Neural progenitor cell (in vitro differentiated cells): ENCODE measurements around the gene MEMO1. TPM values are rescaled to one million over a fixed set of nuclear protein-coding genes. Genes with fewer than 3 reads are reported as not detected.

Experiments used
- DNase-seq: peaks from one replicate; pipeline ENCODE4 v3.0.0-alpha.2; 2016; ENCODE audit warnings: low spot score
- H2AFZ ChIP-seq: fragments of 200-600 bp; sonication (generic); replicated peaks from 2 replicates; pipeline ENCODE4 v1.6.1; 2016; ENCODE audit warnings: antibody characterized with exemption
- H3F3A ChIP-seq: fragments of 200-600 bp; sonication (generic); 2 replicates; pipeline ENCODE4 v1.6.1; 2016; ENCODE audit warnings: antibody characterized with exemption, low read depth
- H3K27ac ChIP-seq: fragments of 200-600 bp; sonication (generic); 2 replicates; pipeline ENCODE4 v1.5.1; 2016; ENCODE audit warnings: mild to moderate bottlenecking
- H3K27me3 ChIP-seq: fragments of 200-600 bp; sonication (generic); 2 replicates; pipeline ENCODE4 v1.6.1; 2016; ENCODE audit warnings: mild to moderate bottlenecking, moderate library complexity
- H3K36me3 ChIP-seq: fragments of 200-600 bp; sonication (generic); 2 replicates; pipeline ENCODE4 v1.5.1; 2016
- H3K4me1 ChIP-seq: fragments of 200-600 bp; sonication (generic); 2 replicates; pipeline ENCODE4 v1.6.1; 2016; ENCODE audit warnings: mixed run types
- H3K4me2 ChIP-seq: fragments of 200-600 bp; sonication (generic); 2 replicates; pipeline ENCODE4 v1.6.1; 2016
- H3K4me3 ChIP-seq: fragments of 200-600 bp; sonication (generic); 2 replicates; pipeline ENCODE4 v1.5.1; 2016
- H3K79me2 ChIP-seq: fragments of 200-600 bp; sonication (generic); 2 replicates; pipeline ENCODE4 v1.6.1; 2016; ENCODE audit warnings: low read depth
- H3K9ac ChIP-seq: fragments of 200-600 bp; sonication (generic); 2 replicates; pipeline ENCODE4 v1.6.1; 2016
- H3K9me3 ChIP-seq: fragments of 200-600 bp; sonication (generic); 2 replicates; pipeline ENCODE4 v1.5.1; 2016; ENCODE audit warnings: low read depth
- H4K20me1 ChIP-seq: fragments of 200-600 bp; sonication (generic); 2 replicates; pipeline ENCODE4 v1.6.1; 2016; ENCODE audit warnings: low read depth
- H3K27ac Mint-ChIP-seq: 3 replicates; pipeline ENCODE4 v1.8.0; 2021; ENCODE audit warnings: mixed read lengths
- H3K27me3 Mint-ChIP-seq: 2 replicates; pipeline ENCODE4 v1.8.0; 2022; ENCODE audit warnings: low read depth, mild to moderate bottlenecking, inconsistent platforms, moderate library complexity, mixed read lengths; ENCODE audit not compliant: insufficient read depth
- H3K36me3 Mint-ChIP-seq: 3 replicates; pipeline ENCODE4 v1.8.0; 2021; ENCODE audit warnings: mixed read lengths
- H3K4me1 Mint-ChIP-seq: 3 replicates; pipeline ENCODE4 v1.8.0; 2021; ENCODE audit warnings: mixed read lengths
- H3K4me3 Mint-ChIP-seq: 3 replicates; pipeline ENCODE4 v1.8.0; 2021; ENCODE audit warnings: mild to moderate bottlenecking, moderate library complexity, mixed read lengths
- H3K9me3 Mint-ChIP-seq: 3 replicates; pipeline ENCODE4 v1.8.0; 2020; ENCODE audit warnings: mixed read lengths
- EZH2 ChIP-seq: fragments of 200-600 bp; sonication (generic); IDR thresholded peaks from 2 replicates; pipeline ENCODE4 v1.6.1; 2017; ENCODE audit warnings: antibody characterized with exemption, mild to moderate bottlenecking, moderate library complexity
- EZH2phosphoT487 ChIP-seq: fragments of 200-600 bp; sonication (generic); IDR thresholded peaks from 2 replicates; pipeline ENCODE4 v1.6.1; 2017; ENCODE audit warnings: antibody characterized with exemption
- total RNA-seq: library from RNA; depleted of rRNA; stranded (reverse); fragments of >200 nt; gene quantifications from 2 replicates; pipeline ENCODE4 v1.2.3, GENCODE V29; 2015; ENCODE audit warnings: low replicate concordance
- TF ChIP-seq, protein P1 (sequence below): fragments of 200-600 bp; sonication (generic); IDR thresholded peaks from 2 replicates; pipeline ENCODE4 v1.5.1; 2017; ENCODE audit warnings: antibody characterized with exemption, mild to moderate bottlenecking

The MEMO1 gene
- total RNA-seq, 1 donor from 2014 or later, result 25.8 TPM

DNA sequence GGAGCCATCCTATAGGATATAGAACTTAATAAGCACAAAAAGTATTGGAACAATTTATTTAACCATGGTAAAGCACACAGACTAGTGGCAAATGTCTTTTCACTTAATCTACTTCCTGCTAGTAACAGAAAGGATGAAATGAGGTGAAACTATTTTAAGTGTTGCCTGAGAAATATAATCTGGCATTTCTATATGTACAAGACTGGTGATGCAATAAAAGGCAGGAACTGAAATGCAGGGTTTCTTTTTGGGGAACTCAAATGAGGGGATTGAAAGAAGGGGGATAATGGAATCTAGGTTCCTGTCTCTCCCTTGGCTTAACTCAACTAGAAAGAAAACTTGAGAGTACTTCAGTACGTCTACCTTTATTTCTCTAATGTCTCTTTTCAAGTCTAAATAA is 122.3 kb downstream of the MEMO1 start:
- H4K20me1 ChIP-seq, result peaks cover 18% of the 10 kb centered on the region
- Mint-ChIP-seq H3K4me3 (no peak overlapping the region), H3K27ac (no peak overlapping the region), H3K27me3 (no peaks in the 10 kb centered on the region), H3K36me3 (no peaks in the 10 kb centered on the region), H3K9me3 (no peaks in the 10 kb centered on the region), H3K4me1 (peaks cover 29% of the 10 kb centered on the region)
- no peaks in the 10 kb centered on the region for H3K27me3 ChIP-seq
- TF ChIP-seq, protein P1, sequence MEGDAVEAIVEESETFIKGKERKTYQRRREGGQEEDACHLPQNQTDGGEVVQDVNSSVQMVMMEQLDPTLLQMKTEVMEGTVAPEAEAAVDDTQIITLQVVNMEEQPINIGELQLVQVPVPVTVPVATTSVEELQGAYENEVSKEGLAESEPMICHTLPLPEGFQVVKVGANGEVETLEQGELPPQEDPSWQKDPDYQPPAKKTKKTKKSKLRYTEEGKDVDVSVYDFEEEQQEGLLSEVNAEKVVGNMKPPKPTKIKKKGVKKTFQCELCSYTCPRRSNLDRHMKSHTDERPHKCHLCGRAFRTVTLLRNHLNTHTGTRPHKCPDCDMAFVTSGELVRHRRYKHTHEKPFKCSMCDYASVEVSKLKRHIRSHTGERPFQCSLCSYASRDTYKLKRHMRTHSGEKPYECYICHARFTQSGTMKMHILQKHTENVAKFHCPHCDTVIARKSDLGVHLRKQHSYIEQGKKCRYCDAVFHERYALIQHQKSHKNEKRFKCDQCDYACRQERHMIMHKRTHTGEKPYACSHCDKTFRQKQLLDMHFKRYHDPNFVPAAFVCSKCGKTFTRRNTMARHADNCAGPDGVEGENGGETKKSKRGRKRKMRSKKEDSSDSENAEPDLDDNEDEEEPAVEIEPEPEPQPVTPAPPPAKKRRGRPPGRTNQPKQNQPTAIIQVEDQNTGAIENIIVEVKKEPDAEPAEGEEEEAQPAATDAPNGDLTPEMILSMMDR, result no peak
- TF ChIP-seq EZH2, result no peak
- no peak for TF ChIP-seq EZH2phosphoT487
- no peak overlapping the region for H3K9ac ChIP-seq
- no peak overlapping the region for H2AFZ ChIP-seq
- peaks cover 33% of the 10 kb centered on the region for H3K4me1 ChIP-seq
- H3K36me3 ChIP-seq, result no peaks in the 10 kb centered on the region
- H3K4me2 ChIP-seq, result no peak overlapping the region
- H3K4me3 ChIP-seq, result no peak overlapping the region
- DNase-seq, result no peak
- H3K79me2 ChIP-seq, result peaks cover 11% of the 10 kb centered on the region
- H3F3A ChIP-seq, result peaks cover 10% of the 10 kb centered on the region
- H3K9me3 ChIP-seq, result no peaks in the 10 kb centered on the region
- peak overlapping the region; percentile 11 for H3K27ac ChIP-seq

DNA sequence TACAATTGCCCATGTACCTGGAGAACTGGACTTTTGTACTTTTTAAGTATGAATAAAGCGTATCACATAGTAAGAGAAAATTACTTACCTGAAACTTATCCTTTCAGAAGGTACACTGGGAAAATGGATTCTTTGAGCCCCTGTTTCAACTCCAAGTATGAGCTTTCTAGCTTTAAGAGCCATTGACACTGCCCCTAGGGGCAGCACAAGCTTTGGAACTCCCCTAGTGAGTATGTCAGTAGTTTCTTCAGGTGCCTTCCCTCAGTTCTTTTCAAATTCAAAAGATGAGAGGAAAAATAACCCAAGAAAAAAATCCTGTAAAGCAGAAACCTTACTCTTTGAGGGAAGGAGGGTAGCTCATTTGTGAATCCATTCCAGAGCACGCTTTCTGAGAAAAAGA is 124.1 kb downstream of the MEMO1 start:
- H2AFZ ChIP-seq, result no peak overlapping the region
- H3K36me3 ChIP-seq, result no peaks in the 10 kb centered on the region
- TF ChIP-seq EZH2phosphoT487, result no peak
- TF ChIP-seq, protein P1, result peak; percentile 63
- H3K9me3 ChIP-seq, result no peaks in the 10 kb centered on the region
- H3K4me2 ChIP-seq, result no peak overlapping the region
- no peaks in the 10 kb centered on the region for H3K27me3 ChIP-seq
- no peak overlapping the region for H3K4me3 Mint-ChIP-seq
- H3F3A ChIP-seq, result peaks cover 6% of the 10 kb centered on the region
- H3K4me3 ChIP-seq, result no peak overlapping the region
- peaks cover 9% of the 10 kb centered on the region for H4K20me1 ChIP-seq
- peaks cover 15% of the 10 kb centered on the region for H3K4me1 ChIP-seq
- H3K9me3 Mint-ChIP-seq, result no peaks in the 10 kb centered on the region
- H3K27ac ChIP-seq, result no peak overlapping the region
- peak; percentile 57 for DNase-seq
- peaks cover 11% of the 10 kb centered on the region for H3K79me2 ChIP-seq
- H3K27me3 Mint-ChIP-seq, result no peaks in the 10 kb centered on the region
- no peak overlapping the region for H3K9ac ChIP-seq
- H3K4me1 Mint-ChIP-seq, result peaks cover 16% of the 10 kb centered on the region
- H3K27ac Mint-ChIP-seq, result no peak overlapping the region
- H3K36me3 Mint-ChIP-seq, result no peaks in the 10 kb centered on the region

DNA sequence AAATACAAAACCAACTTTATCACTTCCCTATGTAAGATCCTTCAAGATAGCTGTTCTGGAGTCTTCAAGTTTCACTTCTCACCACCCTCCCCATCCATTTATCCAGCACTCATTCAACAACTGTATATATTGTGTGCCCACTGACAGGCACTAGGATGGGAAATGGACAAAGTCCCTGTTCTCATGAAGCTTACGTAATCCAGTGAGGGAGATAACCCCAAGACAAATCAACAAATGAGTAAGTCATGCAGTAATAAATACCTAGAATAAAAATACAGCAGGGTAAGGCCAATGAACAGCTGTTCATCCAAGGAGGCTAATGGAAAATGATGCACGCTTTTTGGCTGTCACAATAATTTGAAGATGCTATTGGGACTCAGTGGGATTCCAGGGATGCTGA is 133.8 kb downstream of the MEMO1 start:
- no peaks in the 10 kb centered on the region for H3K9me3 Mint-ChIP-seq

More for the DNA sequence above, 133.8 kb downstream of the MEMO1 start:
- H3K79me2 ChIP-seq, result no peaks in the 10 kb centered on the region
- H3K27ac Mint-ChIP-seq, result no peak overlapping the region
- no peaks in the 10 kb centered on the region for H3K27me3 ChIP-seq
- H3K4me1 Mint-ChIP-seq, result no peaks in the 10 kb centered on the region
- no peaks in the 10 kb centered on the region for H3K27me3 Mint-ChIP-seq
- no peak overlapping the region for H3K27ac ChIP-seq
- H3K4me3 Mint-ChIP-seq, result no peak overlapping the region
- no peaks in the 10 kb centered on the region for H3F3A ChIP-seq
- no peak overlapping the region for H3K9ac ChIP-seq
- TF ChIP-seq, protein P1, result no peak
- TF ChIP-seq EZH2phosphoT487 (no peak), EZH2 (no peak)
- H3K36me3 Mint-ChIP-seq, result no peaks in the 10 kb centered on the region
- H4K20me1 ChIP-seq, result no peaks in the 10 kb centered on the region
- no peak overlapping the region for H3K4me2 ChIP-seq
- DNase-seq, result no peak
- H2AFZ ChIP-seq, result no peak overlapping the region
- H3K4me1 ChIP-seq, result no peaks in the 10 kb centered on the region
- H3K36me3 ChIP-seq, result no peaks in the 10 kb centered on the region
- H3K4me3 ChIP-seq, result no peak overlapping the region
- no peaks in the 10 kb centered on the region for H3K9me3 ChIP-seq
